SH-SY5Y (cell line): ENCODE measurements around the gene EARS2.

Experiments used
- GATA2 ChIP-seq: IDR thresholded peaks from 2 replicates; pipeline ENCODE4 v1.6.1; 2011; ENCODE audit warnings: mild to moderate bottlenecking, low read depth, low read length
- GATA3 ChIP-seq: IDR thresholded peaks from 2 replicates; pipeline ENCODE4 v1.6.1; 2011; ENCODE audit warnings: low read depth, mild to moderate bottlenecking, low read length, moderate library complexity

GRCh38 chr16:23557779-23558702 is 891 bp upstream of the EARS2 start:
- TF ChIP-seq GATA2, result no peak
- TF ChIP-seq GATA3, result no peak
